ENCODE results near the gene SCGB1C2.

GRCh38 chr17:151886-152859 lies 14.8 kb downstream of the SCGB1C2 start:
- TF ChIP-seq, protein P1, sequence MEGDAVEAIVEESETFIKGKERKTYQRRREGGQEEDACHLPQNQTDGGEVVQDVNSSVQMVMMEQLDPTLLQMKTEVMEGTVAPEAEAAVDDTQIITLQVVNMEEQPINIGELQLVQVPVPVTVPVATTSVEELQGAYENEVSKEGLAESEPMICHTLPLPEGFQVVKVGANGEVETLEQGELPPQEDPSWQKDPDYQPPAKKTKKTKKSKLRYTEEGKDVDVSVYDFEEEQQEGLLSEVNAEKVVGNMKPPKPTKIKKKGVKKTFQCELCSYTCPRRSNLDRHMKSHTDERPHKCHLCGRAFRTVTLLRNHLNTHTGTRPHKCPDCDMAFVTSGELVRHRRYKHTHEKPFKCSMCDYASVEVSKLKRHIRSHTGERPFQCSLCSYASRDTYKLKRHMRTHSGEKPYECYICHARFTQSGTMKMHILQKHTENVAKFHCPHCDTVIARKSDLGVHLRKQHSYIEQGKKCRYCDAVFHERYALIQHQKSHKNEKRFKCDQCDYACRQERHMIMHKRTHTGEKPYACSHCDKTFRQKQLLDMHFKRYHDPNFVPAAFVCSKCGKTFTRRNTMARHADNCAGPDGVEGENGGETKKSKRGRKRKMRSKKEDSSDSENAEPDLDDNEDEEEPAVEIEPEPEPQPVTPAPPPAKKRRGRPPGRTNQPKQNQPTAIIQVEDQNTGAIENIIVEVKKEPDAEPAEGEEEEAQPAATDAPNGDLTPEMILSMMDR (conservative IDR thresholded peaks at IDR 0.05 in 1 of 2, IDR thresholded peaks at IDR 0.05 in 1 of 2; ENCODE audit: extremely low read depth in 1 of 2, insufficient read depth in 1 of 2, low read depth in 1 of 2, low read length in 2 of 2) = no peak
- TF ChIP-seq EZH2 (IDR thresholded peaks at IDR 0.05; ENCODE audit: borderline replicate concordance, low read length) = no peak

Measured in mammary epithelial cell (primary cell).